GM19328 (cell line): ENCODE data around the gene LZIC.

Experiments
- ATAC-seq: cut with Tn5 transposase; IDR thresholded peaks from one replicate; pipeline ENCODE4 v1.9.1; 2021; ENCODE audit warnings: mild to moderate bottlenecking, moderate library complexity; ENCODE audit not compliant: unreplicated experiment

LZIC gene

DNA sequence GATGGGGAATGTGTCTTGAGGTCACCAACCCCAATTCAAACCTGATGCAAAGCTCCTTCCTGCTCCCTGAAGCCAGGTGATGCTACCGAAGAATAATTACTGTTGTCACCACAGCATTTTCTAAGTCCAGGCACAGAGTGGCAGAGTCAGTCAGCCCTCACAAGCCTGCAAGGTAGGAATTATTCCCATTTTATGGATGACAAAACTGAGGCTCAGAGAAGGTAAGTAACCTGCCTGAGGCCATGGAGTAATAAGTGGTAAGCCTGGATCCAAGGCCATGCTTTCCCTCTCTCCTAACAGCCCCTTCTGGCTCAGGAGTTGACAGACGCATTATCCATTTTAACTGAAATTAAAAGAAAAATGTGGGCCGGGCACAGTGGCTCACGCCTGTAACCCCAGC lies 56.1 kb downstream of the LZIC start:
- no peak for ATAC-seq

DNA sequence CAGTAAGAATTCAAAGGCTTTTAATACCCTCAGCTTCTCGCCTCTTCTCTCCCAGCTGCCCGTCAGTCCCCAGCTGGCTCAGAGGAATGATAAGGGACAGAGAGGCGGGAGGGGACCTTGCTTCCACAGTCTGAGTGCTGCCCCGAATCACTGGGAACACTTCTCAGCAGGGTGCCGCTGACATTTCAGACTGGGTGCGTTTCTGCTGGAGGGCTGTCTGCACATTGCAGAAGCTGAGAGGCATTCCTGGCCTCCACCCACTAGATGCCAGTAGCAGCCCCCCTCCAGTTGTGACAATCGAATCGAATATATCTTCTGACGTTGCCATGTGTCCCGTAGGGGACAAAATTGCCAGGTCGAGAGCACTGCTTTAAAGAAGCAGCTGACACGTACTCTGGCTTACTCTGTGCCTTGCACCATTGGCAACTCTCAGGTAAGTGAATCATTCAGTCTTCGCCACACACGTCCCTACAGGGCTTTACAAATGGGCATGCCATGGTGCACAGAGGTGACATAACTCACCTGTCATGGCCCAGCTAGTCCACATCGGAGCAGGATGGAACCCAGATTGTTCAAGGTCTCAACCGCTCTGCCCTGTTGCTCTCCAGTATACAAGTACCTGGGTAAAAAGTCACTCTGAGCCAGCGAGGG lies 57.0 kb downstream of the LZIC start:
- no peak for ATAC-seq

DNA sequence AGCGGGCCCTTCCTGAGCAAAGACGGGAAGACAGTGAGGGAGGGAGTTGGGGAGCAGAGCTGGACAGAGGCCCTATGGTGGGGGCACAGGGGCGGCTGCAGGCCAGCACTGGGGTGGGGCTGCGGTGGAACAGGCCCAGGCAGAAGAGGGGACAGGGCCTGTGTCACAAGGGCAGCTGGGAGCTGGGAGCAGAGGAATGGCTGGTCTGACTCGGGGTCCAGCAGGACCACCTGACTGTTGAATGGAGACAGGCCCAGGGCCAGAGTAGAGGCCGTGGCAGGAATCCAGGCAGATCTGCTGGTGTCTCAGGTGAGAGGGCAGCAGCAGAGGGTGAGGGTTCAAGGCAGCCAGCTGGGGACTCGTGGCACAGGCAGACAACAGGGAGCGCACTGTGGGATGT lies 58.4 kb downstream of the LZIC start:
- ATAC-seq = no peak

DNA sequence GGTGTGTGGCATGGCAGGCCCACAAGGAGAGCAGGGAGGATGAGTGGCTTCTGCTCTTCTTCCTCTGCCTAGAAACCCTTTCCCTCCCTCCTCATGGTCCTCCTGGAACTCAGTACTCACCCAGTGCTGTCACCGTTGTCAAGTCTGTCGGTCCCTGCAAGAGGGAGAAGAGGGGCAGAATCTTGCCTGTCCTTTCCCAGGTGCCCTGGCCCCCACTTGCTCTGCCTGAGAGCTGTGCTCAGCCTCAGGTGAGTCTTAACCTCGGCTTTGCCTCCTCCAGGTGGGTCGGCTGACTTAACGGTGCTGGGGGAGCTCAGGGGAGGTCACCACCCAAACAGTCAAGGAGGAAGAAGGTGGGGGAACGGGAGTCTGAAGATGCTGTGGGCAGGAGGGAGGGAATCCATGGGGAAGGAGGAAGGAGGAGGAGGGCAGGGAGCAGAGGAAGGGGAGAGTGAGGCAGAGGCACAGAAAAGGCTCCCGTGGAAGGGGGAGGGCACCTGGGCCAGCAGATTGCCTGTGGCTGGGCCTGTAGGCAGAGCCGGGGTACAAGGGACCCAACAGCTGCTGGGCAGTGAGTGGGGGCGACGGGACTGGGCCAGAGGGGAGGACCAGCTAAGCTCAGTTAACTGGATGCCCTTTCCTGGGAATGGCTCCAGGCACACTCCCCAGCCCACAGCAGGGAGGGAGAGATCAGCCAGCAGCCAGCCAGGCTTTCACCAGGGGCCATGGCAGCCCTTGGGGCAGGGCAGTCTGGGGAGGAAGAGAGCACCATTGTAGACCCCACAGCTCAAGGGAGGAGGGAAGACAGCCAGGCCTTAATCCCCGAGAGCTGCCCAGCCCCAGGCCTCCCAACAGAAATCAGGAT lies 59.4 kb downstream of the LZIC start:
- no peak for ATAC-seq

DNA sequence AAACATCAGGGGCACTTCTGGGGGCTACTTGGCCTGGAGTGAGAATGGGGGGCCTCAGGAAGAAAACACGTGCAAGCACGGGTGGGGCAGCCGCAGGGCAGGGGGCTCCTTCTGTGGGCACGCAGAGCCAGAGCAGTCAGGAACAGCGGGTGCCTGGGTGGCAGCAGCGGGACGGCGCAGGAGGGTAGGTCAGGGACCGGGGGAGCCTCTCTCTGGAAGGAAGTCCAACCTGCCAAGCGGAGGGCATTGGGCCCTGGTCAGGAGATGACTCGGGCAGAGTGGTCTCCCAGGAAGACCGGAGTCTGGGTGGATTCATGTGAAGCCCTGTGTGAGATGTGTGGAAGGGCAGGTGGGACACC lies 60.3 kb downstream of the LZIC start:
- no peak for ATAC-seq

DNA sequence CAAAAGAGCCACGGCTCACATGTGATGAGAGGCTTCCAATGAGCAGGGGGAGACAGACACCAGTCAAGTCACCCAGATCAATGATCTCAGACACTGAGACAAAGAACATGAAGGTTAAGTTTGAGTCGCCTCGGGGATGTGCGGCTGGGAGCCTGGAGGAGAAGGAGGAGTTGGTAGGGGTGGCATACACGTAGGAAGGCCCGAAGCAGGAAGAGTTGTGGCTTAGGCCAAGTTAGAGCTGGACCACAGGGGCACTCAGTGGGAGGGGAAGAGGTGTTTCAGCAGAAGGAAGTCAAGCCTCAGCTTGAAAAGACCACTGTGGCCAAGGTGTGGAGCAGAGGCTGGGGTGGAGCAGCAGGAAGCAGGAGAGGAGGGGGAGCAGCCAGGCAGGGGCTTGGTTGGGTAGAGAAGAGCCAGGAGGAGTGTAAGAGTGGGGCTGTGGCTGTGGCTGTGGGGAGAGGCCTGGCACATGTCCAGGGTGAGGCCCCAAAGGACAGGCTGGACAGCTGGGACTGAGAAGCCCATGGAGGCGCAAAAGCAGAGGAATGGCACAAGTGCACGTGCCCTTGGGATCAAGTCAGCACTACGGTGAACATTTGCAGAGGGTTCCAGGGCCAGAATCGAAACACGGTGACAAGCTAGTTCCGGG lies 60.8 kb downstream of the LZIC start:
- ATAC-seq = no peak

DNA sequence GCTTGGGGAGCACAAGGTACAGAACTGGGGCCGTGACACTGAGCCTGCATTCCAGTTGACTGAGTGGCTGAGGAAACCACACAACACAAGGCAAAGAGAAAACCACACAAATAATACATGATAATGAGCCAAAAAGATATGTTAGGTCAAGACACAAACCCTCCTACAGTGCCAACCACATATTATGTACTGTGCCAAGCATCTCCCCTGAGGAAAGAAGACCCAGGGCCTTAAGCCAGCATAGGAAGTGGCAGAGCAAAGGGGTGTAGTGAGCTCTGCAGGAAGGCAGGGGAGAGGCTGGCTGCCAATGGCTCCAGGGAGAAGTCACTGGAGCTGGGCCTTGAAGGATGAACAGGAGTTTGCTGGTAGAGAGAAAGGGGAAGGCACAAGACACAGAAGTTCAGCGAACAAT lies 61.3 kb downstream of the LZIC start:
- no peak for ATAC-seq
